ENCODE measurements around the gene TPM4.

DNA sequence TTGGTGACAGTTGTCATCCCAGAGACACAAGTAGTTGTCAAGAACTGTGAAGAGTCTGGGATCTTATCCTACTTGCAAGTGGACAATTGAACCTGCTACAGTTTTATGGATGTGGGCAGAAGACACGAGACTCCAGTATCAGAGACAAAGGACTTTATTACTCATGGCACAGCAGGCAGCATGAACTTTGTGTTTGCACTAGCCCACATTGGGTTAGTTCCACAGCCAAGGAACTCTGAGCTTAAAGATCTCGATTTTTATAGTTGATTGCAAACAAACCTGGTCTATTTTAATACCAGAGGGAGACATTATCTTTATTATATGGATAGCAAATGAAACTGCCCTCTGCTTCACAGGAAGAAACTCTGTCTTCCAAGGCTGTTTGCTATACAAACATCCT, 16.0 kb upstream of the TPM4 start:
- no peak for TF ChIP-seq EZH2 (IDR thresholded peaks at IDR 0.05; ENCODE audit: low read depth)
- TF ChIP-seq, protein P1, sequence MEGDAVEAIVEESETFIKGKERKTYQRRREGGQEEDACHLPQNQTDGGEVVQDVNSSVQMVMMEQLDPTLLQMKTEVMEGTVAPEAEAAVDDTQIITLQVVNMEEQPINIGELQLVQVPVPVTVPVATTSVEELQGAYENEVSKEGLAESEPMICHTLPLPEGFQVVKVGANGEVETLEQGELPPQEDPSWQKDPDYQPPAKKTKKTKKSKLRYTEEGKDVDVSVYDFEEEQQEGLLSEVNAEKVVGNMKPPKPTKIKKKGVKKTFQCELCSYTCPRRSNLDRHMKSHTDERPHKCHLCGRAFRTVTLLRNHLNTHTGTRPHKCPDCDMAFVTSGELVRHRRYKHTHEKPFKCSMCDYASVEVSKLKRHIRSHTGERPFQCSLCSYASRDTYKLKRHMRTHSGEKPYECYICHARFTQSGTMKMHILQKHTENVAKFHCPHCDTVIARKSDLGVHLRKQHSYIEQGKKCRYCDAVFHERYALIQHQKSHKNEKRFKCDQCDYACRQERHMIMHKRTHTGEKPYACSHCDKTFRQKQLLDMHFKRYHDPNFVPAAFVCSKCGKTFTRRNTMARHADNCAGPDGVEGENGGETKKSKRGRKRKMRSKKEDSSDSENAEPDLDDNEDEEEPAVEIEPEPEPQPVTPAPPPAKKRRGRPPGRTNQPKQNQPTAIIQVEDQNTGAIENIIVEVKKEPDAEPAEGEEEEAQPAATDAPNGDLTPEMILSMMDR (conservative IDR thresholded peaks at IDR 0.05), result no peak

Data from PC-9 (cell line).